ENCODE measurements around the gene DSPP. TPM values are rescaled to one million over a fixed set of nuclear protein-coding genes. Genes with fewer than 3 reads are reported as not detected.

DSPP gene
- total and polyA plus RNA-seq, 2 experiments from 2014 or later = 0.08 TPM; not detected in 1

GRCh38 chr4:87565746-87566145, 42.6 kb upstream of the DSPP start:
- Mint-ChIP-seq H3K27ac (peak overlapping the region; percentile 0; the same call in 1 of the 2 replicates), H3K36me3 (ENCODE audit: low read depth) (no peaks in the 10 kb centered on the region), H3K27me3 (ENCODE audit: insufficient read depth, low read depth, poor library complexity) (peaks cover 3% of the 10 kb centered on the region), H3K4me3 (no peak overlapping the region), H3K4me1 (peaks cover 3% of the 10 kb centered on the region; the same call in 1 of the 3 replicates), H3K9me3 (no peaks in the 10 kb centered on the region)
- Histone ChIP-seq H3K36me3 (ENCODE audit: insufficient read depth) (no peaks in the 10 kb centered on the region), H3K27me3 (ENCODE audit: insufficient read depth) (no peaks in the 10 kb centered on the region), H3K4me2 (no peak overlapping the region), H4K20me1 (replicated peaks; ENCODE audit: insufficient read depth) (no peaks in the 10 kb centered on the region), H3K27ac (ENCODE audit: low read depth) (no peak overlapping the region), H3F3A (replicated peaks; ENCODE audit: low read depth) (no peaks in the 10 kb centered on the region), H3K4me3 (no peak overlapping the region), H3K4me1 (ENCODE audit: insufficient read depth) (peaks cover 7% of the 10 kb centered on the region; the same call in 1 of the 2 replicates), H2AFZ (peak overlapping the region; percentile 80), H3K9me2 (ENCODE audit: insufficient read depth) (no peaks in the 10 kb centered on the region), H3K79me2 (replicated peaks; ENCODE audit: insufficient read depth) (no peaks in the 10 kb centered on the region)
- TF ChIP-seq CREB1 (CRISPR knock-in tag; IDR thresholded peaks at IDR 0.05; ENCODE audit: low read depth) (no peak), EZH2phosphoT487 (IDR thresholded peaks at IDR 0.05; ENCODE audit: unreplicated experiment) (no peak), STAT1 (IDR thresholded peaks at IDR 0.05; ENCODE audit: unreplicated experiment) (no peak), ZNF331 (CRISPR knock-in tag; IDR thresholded peaks at IDR 0.05; ENCODE audit: low read depth) (no peak), POLR2AphosphoS5 (IDR thresholded peaks at IDR 0.05; ENCODE audit: low read depth) (no peak), ZNF462 (CRISPR knock-in tag; IDR thresholded peaks at IDR 0.05) (no peak), ZNF114 (CRISPR knock-in tag; IDR thresholded peaks at IDR 0.05) (no peak), CTCF (conservative IDR thresholded peaks at IDR 0.05; ENCODE audit: low read depth in 2 of 2) (no peak), NANOG (IDR thresholded peaks at IDR 0.05; ENCODE audit: borderline replicate concordance) (no peak)
- ATAC-seq = no peak
- no peak for DNase-seq (ENCODE audit: low spot score)

Measured in GM23338 (cell line).